SK-N-DZ (cell line): ENCODE measurements around the gene SPATA3.
"Not testable (repeated sequence)": the region's sequence is repeated elsewhere in the genome, so short reads cannot be mapped to it uniquely, and the experiment has no call there.

ENCODE experiments used
- DNase-seq: peaks from one replicate; pipeline ENCODE4 v3.0.0-alpha.2; 2015; ENCODE audit warnings: low spot score

SPATA3 gene

DNA sequence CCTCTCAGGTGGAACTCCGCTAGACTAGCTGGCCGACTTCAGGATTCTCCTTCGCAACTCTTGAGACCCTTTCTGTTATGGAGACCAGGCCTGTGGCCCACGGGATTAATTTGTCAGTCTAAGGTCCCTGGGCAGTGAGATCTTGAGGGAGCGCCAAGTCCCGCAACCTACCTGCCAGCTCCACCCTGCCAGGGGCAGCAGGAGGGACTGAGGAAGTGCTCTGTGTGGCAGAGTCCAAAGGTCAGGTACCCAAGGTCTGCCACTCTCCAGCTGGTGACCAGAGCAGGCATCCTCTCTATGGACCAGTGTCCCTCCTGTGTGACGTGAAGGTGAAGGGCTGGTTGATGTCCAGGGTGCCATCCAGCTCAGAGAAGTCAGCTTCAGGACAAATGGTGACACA, 4.3 kb upstream of the SPATA3 start:
- no peak for DNase-seq

DNA sequence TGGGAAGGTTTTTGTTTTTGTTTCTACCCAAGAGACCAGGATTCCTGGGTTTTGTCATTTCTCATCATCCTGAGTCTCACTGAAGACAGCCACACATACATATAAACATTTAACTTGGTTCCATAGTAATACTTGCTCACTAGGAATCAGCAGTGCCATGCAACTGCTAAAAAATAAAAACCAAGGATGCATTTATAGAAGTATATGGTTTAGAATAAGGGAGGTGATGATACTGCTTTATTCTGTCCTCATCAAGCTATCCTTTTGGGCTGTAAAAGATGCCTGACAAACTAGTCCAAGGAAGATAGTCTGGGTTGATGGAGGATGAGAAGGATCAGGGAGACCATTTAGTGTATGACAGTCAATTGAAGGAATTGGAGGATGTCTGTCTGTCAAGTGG, 740 bp downstream of the SPATA3 start:
- DNase-seq = no peak

DNA sequence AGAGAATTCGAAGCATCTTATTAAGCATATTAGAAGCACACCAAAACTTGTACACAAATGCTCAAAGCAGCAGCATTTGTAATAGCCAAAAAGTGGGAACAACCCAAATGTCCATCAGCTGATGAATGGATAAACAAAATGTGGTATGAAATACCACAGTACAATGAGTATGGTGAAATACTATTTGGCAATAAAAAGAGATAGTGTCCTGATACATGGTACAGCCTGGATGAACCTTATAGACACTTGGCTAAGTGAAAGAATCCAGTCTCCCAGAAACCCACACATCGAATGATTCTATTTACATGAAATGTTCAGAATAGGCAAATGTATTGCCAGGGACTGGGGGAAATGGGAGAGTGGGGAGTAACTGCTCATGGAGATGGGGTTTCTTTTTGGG, 3.0 kb downstream of the SPATA3 start:
- no peak for DNase-seq

DNA sequence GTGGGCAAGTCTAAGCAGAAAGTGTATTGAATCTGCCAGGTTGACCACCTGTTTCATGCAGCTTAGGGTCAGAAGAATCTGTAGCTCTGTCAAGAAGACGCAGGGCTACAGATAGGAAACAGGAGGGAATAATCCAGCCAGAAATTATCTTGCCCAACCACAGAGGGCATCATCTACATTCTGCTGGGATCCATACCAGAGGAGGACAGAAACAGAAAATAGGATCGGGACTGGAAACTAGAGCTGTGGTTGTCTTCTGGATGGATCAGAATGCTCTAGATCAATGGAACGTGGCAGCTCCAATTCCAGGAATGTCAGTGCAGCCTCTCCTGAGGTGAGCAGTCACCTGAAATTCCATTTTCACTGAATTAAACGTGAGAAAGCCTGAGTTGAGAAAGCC, 3.6 kb downstream of the SPATA3 start:
- no peak for DNase-seq

DNA sequence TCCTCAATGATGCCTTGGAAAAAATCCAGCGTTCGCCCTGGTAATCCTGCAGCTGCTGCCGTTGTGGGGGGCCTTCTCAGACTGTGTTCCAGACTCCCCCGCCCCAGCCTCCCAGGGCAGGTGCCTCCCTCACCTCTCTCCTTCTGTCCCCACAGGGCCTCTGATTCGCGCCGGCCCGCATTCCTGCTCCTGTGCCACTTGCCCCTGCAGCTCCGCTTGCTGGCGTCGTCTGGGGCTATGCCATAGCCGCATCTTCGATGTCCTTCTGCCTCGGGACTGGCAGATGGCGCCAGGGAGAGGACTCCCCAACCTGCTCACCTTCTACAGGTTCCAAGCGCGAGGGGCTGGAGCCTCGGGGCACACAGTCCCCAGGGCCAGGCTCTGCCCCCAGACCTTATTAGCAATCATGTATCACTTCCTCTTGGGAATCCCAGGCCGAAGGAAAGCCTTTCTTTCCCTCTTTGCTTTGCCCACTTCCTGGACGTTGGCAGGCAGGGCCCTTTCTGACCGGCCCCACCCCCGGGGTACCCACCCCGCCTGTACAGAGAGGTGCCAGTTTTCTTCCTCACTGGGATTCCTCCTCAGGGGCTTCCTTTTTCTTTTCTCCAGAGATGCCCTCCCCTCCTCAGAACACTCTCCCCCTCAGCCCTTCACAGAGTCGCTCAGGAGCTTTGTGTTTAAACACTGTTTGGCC, 4.4 kb downstream of the SPATA3 start:
- DNase-seq = no peak

DNA sequence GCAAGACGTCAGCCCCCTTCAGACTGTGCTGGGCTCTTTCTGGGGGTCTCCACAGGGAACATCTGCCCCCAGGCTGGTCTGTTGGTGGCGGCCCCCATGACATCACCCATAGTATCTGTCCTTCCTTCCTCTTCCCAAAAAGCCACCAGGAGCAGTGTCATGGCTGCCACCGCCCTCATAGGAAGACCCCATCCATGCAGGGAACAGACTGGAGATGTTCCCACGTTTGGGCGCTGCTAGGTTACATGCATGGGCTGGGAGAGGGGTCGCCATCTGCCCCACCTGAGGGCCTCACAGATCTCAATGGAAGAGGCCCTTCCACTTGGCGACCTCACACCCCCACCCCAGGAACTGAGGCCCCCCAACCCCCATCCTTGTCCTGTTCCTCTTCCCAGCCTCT, 5.1 kb downstream of the SPATA3 start:
- DNase-seq = no peak

DNA sequence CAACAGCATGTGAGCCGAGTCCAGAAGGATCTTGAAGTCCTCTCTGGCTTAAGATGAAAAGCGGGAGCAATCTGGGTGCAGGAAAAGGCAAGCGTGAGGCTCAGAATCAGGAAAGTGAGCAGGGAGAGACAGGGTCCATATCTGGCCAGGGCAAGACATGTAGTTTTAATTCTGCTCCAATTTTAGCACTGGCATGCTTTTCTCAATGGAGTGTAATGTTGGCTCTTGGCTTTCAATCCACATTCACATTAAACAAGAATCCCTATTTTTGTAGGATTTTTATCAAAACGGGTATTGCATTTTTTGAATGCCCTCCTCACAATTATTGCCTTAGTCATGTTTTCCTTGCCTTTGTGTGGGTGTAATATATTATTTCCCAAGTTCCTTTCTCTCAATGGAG, 6.0 kb downstream of the SPATA3 start:
- no peak for DNase-seq

DNA sequence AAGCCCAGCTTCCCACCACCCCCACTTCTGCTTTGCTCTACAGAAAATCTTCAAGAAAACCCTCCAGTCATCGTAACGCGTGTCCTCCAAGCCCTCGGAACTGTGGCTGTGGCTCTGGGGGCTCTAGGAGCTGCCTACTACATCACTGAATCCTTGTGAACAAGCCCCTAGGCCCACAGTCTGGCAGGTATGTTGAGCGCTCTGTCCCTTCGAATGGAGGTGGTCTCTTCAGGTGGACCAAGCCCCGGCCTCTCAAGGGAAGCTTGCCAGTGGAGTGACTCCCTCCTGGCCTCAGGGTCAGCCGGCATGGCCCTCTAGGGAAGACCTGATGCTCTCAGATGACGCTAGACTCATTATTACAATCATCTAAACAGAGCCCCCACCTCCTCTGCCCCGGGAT, 6.7 kb downstream of the SPATA3 start:
- no peak for DNase-seq

DNA sequence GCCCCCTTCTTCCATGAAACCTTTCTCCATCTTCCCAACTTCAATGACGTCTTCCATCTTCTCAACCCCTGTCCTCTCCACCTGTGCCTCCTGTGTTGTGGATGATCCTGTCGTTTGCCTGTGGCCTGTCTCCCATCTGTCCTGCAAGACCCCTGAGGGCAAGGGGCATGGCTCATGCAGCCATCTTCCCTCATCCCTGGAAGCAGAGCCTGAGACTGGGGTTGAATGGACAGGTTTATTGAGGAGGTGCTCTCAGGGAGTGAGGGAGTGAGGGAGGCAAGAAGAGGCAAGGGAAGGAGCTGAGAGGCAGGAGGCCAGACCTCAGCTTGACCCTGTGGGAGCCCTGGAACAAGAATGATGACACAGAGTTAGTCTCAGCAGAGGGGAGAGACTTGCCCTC, 7.3 kb downstream of the SPATA3 start:
- no peak for DNase-seq

DNA sequence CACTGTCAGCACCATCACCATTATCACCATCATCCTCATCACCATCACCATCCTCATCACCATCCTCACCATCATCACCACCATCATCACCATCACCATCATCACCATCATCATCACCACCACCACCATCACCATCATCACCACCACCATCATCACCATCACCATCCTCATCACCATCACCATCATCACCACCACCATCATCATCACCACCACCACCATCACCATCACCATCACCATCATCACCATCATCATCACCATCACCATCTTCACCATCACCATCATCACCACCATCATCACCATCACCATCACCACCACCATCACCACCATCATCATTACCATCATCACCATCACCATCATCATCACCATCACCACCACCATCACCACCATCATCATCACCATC, 9.0 kb downstream of the SPATA3 start:
- not testable (repeated sequence) for DNase-seq

DNA sequence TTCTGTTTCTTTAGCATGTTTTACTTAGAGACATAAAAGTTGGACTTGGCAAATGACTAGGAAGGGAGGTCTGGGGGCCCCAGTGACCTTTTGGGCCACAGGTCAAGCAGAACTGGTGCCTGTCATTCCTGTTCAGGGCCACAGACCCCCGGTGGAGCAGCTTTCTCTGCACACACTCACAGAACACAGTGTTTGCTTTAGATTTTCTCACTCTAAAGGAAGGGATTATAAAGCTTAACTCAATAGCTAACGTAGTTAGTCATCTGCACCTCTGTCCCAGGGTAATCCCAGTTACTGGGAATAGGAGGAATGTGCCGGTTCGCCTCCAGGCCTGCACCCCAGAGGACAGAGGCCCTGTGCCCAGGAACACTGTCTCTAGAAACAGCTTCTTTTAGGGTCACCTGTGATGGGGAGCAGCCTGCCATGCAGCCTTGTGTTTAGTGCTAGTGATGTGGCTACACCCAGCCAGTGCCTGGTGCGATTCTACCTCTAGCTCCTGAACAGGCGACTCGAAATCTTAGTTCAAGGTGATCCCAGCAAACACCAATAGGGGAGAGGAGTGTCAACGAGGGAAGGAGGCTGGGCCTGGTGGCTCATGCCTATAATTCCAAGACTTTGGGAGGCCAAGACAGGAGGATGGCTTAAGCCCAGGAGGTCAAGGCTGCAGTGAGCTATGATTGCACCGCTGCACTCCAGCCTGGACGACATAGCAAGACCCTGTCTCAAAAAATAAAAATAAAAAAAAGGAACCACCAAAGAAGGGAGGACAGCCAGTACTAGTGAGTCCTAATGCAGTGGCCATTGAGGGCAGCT, 11.6 kb downstream of the SPATA3 start:
- no peak for DNase-seq

DNA sequence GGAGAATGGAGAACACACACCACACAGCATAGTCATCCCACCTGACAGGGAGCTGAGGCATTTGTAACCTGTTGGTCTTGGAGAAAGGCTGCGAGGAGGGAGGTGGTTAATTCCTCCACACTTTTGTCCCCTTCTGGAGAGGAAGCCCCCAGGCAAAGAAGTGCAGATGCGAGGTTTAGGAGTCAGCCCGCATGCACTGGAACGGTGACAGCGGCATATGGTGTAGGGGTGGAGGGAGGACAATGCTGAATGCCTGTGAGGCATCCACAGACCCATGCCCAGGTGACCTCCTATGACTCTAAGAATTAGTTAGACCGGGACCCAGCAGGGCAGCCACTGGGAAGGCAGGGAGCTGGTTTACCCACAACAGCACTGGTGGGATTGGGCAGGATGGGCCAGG, 12.2 kb downstream of the SPATA3 start:
- no peak for DNase-seq

DNA sequence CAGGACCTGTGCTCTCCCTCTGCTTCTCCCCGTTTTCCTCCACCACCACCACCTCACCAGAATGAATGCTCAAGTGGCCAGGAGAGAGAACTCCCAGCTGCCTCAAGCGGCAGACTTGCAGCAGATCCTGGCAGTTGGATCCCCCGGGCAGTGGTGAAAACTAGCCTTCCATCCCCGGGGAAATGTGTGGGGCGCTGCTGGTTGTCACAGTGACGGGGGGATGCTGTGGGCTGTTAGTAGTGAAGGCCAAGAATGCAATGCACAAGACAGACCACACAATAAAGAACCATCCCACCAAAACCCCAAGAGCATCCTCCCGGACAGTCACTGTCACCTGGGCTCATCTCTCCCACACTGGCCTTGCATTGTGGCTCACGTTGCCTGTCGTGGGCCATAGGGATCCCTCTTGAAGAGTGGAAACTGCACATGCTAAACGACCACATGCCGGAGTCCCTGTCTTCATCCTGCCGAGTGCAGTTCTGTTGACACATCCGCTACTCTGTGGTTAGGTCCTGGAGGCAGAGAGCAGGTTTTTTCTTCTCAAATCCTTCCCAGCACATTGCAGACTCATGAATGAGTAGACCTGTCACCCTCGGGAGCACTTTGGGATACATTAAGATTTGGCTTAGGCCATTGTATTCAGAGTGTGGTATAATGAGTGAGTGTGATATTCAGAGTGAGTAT, 13.5 kb downstream of the SPATA3 start:
- DNase-seq = no peak

DNA sequence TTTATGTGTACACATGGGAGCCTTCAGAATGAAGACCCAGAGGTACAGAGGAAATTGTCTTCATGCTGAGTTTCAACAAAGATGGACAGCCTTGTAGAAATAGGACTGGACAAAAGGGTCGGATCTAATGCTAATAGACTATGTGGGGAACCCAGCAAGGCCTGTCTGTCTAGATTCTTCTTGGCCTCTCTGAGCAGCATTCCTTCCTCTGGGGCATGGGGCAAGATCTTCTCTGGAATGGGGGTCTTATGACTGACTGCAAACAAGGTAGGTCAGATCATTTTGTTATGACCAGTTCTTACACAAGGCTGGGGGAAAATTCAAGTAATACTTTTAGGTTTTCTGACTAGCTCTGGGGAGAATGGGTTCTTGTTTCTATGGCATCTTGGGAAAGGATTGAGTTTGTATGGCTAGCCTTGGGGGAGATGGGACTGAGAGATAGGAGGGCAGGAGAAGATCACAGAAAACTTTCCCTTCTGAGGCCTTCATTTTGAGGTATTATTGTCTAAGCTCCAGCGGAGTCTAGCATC, 14.3 kb downstream of the SPATA3 start:
- no peak for DNase-seq

DNA sequence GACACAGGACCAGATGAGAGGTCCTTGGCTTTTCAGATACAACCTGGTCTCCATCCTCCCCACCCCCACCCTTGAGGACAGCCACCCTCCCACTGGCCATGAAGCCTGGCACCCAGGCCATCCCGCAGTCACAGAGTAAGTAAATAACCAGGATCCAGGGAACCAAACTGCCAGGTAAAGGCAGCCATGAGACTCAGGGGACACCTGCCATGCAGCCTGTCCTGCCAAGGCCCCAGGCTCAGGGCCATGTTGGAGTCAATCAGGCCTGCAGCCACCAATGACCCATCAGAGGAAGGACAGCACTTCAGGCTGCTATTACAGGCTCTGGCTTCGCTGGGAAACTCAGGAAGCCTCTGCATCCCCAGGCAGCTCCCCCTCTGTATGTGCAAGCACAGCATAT, 15.6 kb downstream of the SPATA3 start:
- DNase-seq = no peak

DNA sequence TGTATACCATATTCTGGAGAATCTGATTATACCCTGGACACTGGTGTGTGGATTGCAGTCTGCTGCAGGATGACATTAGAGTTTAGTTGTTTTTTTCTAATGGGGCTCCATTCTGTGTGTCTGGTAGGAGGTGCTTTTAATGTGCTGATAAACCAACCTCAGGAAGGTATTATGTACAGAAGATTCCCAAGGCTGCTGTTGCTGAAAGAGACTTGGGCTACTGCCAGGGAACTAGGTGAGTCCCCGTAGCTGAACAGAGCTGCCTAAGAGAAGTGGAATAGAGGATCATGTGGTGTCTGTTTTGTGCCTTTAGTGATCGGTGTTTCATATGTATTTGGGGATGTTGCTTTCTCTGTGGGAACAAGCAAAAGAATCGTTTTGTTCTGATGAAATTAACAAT, 16.5 kb downstream of the SPATA3 start:
- DNase-seq = no peak

DNA sequence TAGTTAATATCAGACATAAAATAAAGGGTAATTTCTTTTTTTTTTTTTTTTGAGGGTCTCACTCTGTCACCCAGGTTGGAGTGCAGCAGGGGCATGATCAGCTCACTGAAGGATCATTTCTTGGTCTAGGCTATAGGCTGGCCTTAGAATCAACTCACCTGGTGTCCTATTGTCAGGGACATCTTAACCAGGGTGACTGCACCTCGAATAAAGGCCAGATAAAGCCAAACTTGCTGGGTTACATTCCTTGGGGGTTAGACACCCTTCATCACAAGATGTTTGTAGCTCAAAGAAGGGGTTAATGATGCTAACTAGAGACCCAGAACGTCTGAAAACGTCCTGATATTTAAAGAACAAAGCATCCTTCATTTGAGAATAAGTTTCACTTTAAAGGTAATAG, 17.9 kb downstream of the SPATA3 start:
- DNase-seq = no peak

DNA sequence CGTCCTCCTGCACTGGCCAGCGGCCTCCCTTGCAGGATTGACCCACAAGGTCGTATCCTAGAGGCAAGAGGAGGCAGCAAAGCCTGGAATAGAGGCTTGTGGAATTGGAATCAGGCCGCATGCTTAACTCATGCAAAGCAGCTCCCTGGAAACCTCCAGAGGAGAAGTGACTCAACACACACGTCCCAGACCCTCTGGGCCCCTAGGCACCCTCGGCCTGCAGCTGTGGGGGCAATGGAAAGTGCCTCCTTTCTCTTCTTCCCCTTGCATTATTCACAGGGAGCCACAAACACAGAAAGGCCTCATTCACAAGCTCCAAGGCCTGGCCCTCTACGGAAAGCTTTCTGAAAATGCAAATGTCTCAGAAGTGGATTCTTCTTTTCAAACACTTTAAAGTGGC, 19.6 kb downstream of the SPATA3 start:
- no peak for DNase-seq

DNA sequence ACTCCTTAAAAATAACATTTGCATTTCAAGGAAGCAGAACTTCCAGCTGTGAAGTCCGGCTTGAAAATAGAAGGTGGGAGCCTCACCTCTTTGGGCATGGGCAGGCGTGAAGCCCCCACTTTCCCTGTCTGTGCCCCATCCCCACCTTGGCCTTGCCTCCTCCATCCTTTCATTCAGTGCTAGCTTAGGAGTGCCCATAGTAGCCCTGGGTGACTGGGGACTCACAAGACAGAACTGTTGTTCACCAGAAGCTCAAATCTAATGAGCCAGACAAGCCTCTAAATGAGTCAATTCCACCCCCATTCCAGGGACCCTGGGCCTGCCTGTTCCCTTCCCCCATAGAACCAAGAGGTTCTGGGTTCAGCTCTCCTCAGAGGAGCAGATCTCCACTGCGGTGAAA, 20.0 kb downstream of the SPATA3 start:
- no peak for DNase-seq

DNA sequence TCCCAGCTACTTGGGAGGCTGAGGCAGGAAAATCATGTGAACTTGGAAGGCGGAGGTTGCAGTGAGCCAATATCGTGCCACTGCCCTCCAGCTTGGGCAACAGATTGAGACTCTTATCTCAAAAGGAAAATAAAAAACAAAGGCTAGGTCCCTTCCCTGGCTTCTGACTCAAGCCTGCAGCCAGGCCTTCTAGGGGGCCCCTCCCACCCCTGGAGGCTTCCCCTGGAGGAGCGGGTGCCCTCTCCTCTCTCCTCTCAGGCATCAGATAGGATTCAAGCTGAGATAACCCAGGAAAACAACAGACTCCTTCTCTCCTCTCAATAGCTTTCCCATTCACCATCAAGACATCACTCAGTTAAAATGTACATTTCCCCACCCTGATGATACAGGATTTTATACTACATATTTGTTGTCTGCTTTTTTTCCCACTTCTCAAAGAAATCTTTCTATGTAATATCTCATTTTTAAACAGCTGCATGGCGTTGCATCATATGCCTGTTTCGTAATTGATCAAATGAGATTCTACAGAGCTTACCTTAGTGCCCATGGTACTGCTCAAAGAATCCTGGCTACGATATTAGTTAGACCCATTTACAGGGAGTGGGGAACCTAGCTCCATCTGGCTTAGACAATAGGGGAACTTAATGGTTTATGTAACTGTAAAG, 20.8 kb downstream of the SPATA3 start:
- no peak for DNase-seq

DNA sequence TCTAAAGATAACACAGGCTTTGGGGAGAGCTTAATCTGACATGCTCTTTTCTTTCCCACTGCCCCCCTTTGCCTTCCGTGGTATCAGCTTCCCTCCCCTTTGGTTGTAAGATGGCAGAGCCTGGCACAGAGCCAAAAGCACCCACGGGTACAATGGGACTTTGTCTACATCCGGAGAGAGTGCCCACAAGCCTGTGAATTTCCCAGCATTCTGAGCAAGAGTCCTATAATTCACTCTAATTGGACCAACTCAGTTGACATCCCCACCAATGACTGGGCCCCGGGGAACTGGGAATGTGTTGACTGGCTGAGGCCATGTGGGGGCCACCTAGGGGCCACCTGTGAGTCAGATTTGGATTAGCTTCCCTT, 21.3 kb downstream of the SPATA3 start:
- DNase-seq = no peak

DNA sequence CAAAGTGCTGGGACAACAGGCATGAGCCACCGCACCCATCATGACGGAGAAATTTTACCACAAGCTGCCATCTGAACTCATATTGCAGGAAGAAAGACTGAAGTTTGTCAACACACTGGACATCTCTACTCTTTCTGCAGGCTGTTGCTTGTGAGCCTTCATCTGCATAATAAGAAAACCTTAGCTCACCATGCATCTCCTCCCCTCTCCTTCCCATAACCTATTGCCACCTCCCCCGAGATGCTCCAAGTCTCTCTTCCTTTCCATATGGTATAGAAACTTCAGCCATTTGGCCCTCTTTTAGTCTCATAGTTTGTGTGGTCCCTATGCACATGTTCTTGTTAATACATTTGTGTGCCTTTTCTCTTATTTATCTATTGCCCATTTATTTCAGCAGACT, 22.3 kb downstream of the SPATA3 start:
- DNase-seq = no peak
